ENCODE measurements around the gene HNRNPA3. TPM values are rescaled to one million over a fixed set of nuclear protein-coding genes. Genes with fewer than 3 reads are reported as not detected.
A peak's percentile ranks its signal among the peaks of the same experiment; 100 is the strongest.

Gene HNRNPA3
- total and polyA plus RNA-seq, 2 donors (not counting 3 experiments of a cell fraction or from before 2014, with no cell fraction given), result 57.5 to 316 TPM

- Histone ChIP-seq H3K27me3 (ENCODE audit: control insufficient read depth in 2 of 2, insufficient read depth in 2 of 2, low read length in 2 of 2) (no peaks in the 10 kb centered on the region), H3K4me2 (ENCODE audit: insufficient read depth, low read length) (peak overlapping the region; percentile 98), H3K36me3 (ENCODE audit: control insufficient read depth in 2 of 2, extremely low read depth in 1 of 2, insufficient read depth in 2 of 2, low read length in 2 of 2) (no peaks in the 10 kb centered on the region), H4K20me1 (replicated peaks; ENCODE audit: control insufficient read depth, extremely low read depth, insufficient read depth, low read length) (no peaks in the 10 kb centered on the region), H2AFZ (ENCODE audit: low read depth, low read length) (no peak overlapping the region), H3K9me3 (replicated peaks; ENCODE audit: control insufficient read depth, insufficient read depth, low read length) (no peaks in the 10 kb centered on the region), H3K4me1 (ENCODE audit: control insufficient read depth, extremely low read depth, insufficient read depth, low read length) (peaks cover 71% of the 10 kb centered on the region), H3K79me2 (ENCODE audit: control insufficient read depth, insufficient read depth, low read length) (peaks cover 93% of the 10 kb centered on the region), H3K9me1 (replicated peaks; ENCODE audit: control insufficient read depth, extremely low read depth, insufficient read depth, low read length) (no peaks in the 10 kb centered on the region), H3K9ac (replicated peaks; ENCODE audit: extremely low read depth, insufficient read depth, low read length) (peak overlapping the region; percentile 91), H3K27ac (ENCODE audit: insufficient read depth, low read depth, low read length) (peak overlapping the region; percentile 99), H3K4me3 (replicated peaks in 1 of 3; ENCODE audit: insufficient read depth in 1 of 3, low read depth in 1 of 3, low read length in 3 of 3) (no peak overlapping the region)
- no peak for DNase-seq (ENCODE audit: low read depth, low spot score)
- dilution Hi-C loops (cut with MboI; ENCODE audit: extremely low pct_ligation_motif_present, low sequenced_read_pairs) (no loop called here), intact Hi-C loops (cut with micrococcal nuclease) (loop anchor here (5.0 kb wide), 1 partner anchor 154 kb away; no protein-coding TSS in a partner anchor)
- CTCF ChIA-PET, result interaction anchor here (1.0 to 1.7 kb wide), 4 partner anchors 11 to 78 kb away, joined by 3 to 9 read pairs (median 3); no protein-coding TSS in a partner anchor
- FAIRE-seq, result no peak
- no TSS peak for BruUV-seq (replicated peaks)
- POLR2A ChIA-PET, result no interaction called here
- TF ChIP-seq EZH2 (IDR thresholded peaks at IDR 0.05; ENCODE audit: borderline replicate concordance, low read depth, low read length, severe bottlenecking) (no peak), FOS (IDR thresholded peaks at IDR 0.05; ENCODE audit: borderline replicate concordance, insufficient read depth, low read length) (no peak), POLR2A (IDR thresholded peaks at IDR 0.05; ENCODE audit: low read depth, low read length) (no peak), MYC (IDR thresholded peaks at IDR 0.05; ENCODE audit: low read depth, low read length) (no peak), CTCF (IDR thresholded peaks at IDR 0.05; ENCODE audit: extremely low read depth in 1 of 2, insufficient read depth in 1 of 2, low read depth in 1 of 2, low read length in 2 of 2) (no peak), GATA2 (IDR thresholded peaks at IDR 0.05; ENCODE audit: insufficient read depth, insufficient read length, low read depth, low read length) (no peak), JUN (IDR thresholded peaks at IDR 0.05; ENCODE audit: borderline replicate concordance, insufficient read depth, insufficient read length, low read depth) (no peak)
Measured at GRCh38 chr2:177243476-177243875, 30.9 kb downstream of the HNRNPA3 start.

Data from endothelial cell of umbilical vein (primary cell).